Type B pancreatic cell (in vitro differentiated cells): Measurements from ENCODE around the gene TK2. TPM values are rescaled to one million over a fixed set of nuclear protein-coding genes. Genes with fewer than 3 reads are reported as not detected.

Source experiments
- DNase-seq: peaks from one replicate; pipeline ENCODE4 v3.0.0; 2021; ENCODE audit warnings: mixed read lengths; ENCODE audit not compliant: unreplicated experiment; ENCODE audit errors: extremely low spot score
- H3K27ac Mint-ChIP-seq: 2 replicates; pipeline ENCODE4 v1.8.0; 2021; ENCODE audit warnings: mild to moderate bottlenecking, mixed read lengths
- H3K27me3 Mint-ChIP-seq: 2 replicates; pipeline ENCODE4 v1.8.0; 2021; ENCODE audit warnings: mixed read lengths
- H3K36me3 Mint-ChIP-seq: 2 replicates; pipeline ENCODE4 v1.8.0; 2021; ENCODE audit warnings: mixed read lengths
- H3K4me1 Mint-ChIP-seq: one replicate; pipeline ENCODE4 v1.8.0; 2021; ENCODE audit warnings: mixed read lengths; ENCODE audit not compliant: unreplicated experiment
- H3K4me3 Mint-ChIP-seq: 2 replicates; pipeline ENCODE4 v1.8.0; 2021; ENCODE audit warnings: mild to moderate bottlenecking, mixed read lengths
- H3K9me3 Mint-ChIP-seq: 2 replicates; pipeline ENCODE4 v1.8.0; 2021; ENCODE audit warnings: mixed read lengths
- total RNA-seq: library from RNA; stranded (reverse); gene quantifications from 2 replicates; pipeline ENCODE4 v1.2.1, GENCODE V29; 2021; ENCODE audit warnings: low replicate concordance
- TF ChIP-seq, protein P1 (sequence below): fragments of 200-600 bp; sonication (generic); conservative IDR thresholded peaks from 2 replicates; pipeline ENCODE4 v1.5.0; 2021; ENCODE audit warnings: antibody characterized with exemption, mild to moderate bottlenecking

Gene TK2
- total RNA-seq, 1 donor from 2014 or later: 18.4 TPM

- Mint-ChIP-seq H3K4me3 (no peak overlapping the region), H3K27ac (no peak overlapping the region), H3K27me3 (no peaks in the 10 kb centered on the region), H3K36me3 (no peaks in the 10 kb centered on the region), H3K4me1 (no peaks in the 10 kb centered on the region), H3K9me3 (no peaks in the 10 kb centered on the region)
- DNase-seq: no peak
- TF ChIP-seq, protein P1, sequence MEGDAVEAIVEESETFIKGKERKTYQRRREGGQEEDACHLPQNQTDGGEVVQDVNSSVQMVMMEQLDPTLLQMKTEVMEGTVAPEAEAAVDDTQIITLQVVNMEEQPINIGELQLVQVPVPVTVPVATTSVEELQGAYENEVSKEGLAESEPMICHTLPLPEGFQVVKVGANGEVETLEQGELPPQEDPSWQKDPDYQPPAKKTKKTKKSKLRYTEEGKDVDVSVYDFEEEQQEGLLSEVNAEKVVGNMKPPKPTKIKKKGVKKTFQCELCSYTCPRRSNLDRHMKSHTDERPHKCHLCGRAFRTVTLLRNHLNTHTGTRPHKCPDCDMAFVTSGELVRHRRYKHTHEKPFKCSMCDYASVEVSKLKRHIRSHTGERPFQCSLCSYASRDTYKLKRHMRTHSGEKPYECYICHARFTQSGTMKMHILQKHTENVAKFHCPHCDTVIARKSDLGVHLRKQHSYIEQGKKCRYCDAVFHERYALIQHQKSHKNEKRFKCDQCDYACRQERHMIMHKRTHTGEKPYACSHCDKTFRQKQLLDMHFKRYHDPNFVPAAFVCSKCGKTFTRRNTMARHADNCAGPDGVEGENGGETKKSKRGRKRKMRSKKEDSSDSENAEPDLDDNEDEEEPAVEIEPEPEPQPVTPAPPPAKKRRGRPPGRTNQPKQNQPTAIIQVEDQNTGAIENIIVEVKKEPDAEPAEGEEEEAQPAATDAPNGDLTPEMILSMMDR: no peak
These were observed 26.0 kb downstream of the TK2 start for GRCh38 chr16:66523861-66524354.

GRCh38 chr16:66522816-66523590 is 26.9 kb downstream of the TK2 start:
- DNase-seq: no peak
- Mint-ChIP-seq H3K27me3 (no peaks in the 10 kb centered on the region), H3K4me1 (no peaks in the 10 kb centered on the region)

GRCh38 chr16:66521951-66522771 is 27.8 kb downstream of the TK2 start:
- Mint-ChIP-seq H3K9me3 (no peaks in the 10 kb centered on the region), H3K27ac (peak overlapping the region; percentile 26), H3K4me1 (peaks cover 8% of the 10 kb centered on the region), H3K4me3 (no peak overlapping the region), H3K27me3 (no peaks in the 10 kb centered on the region), H3K36me3 (no peaks in the 10 kb centered on the region)
- DNase-seq: no peak
- TF ChIP-seq, protein P1: no peak

More at GRCh38 chr16:66522816-66523590, 26.9 kb downstream of the TK2 start:
- TF ChIP-seq, protein P1: no peak
- Mint-ChIP-seq H3K36me3 (no peaks in the 10 kb centered on the region), H3K9me3 (no peaks in the 10 kb centered on the region), H3K27ac (no peak overlapping the region), H3K4me3 (no peak overlapping the region)

DNA sequence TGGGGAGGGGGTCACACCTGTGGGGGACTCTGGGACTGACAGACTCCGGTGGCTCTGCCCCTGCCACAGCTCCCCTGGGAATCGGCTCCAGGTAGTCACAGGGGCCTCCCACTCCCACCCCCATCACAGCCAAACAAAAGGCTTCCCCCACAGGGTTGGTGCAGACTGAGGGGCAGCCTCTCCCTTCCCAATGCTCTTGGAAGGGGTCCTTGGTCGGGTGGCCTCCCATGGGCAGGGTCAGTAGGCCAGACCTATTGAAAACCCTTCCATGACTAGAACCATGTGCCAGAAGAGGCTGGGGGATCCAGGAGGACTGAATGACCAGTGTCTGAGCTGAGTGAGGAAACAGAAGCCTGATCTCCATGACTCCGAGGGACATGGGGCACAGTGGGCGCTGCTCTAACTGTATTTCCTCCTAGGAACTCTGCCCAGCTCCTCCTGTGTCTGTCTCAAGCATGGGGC is 28.6 kb downstream of the TK2 start:
- H3K4me3 Mint-ChIP-seq: no peak overlapping the region
- peaks cover 16% of the 10 kb centered on the region for H3K4me1 Mint-ChIP-seq
- H3K9me3 Mint-ChIP-seq: no peaks in the 10 kb centered on the region
- H3K36me3 Mint-ChIP-seq: peaks cover 5% of the 10 kb centered on the region
- H3K27me3 Mint-ChIP-seq: no peaks in the 10 kb centered on the region
- H3K27ac Mint-ChIP-seq: no peak overlapping the region
- DNase-seq: no peak
- TF ChIP-seq, protein P1: no peak

GRCh38 chr16:66520406-66521170 is 29.3 kb downstream of the TK2 start:
- H3K4me1 Mint-ChIP-seq: peaks cover 18% of the 10 kb centered on the region
- peaks cover 7% of the 10 kb centered on the region for H3K36me3 Mint-ChIP-seq
- no peak for DNase-seq

More at GRCh38 chr16:66520406-66521170, 29.3 kb downstream of the TK2 start:
- TF ChIP-seq, protein P1: no peak
- H3K27ac Mint-ChIP-seq: no peak overlapping the region
- no peaks in the 10 kb centered on the region for H3K27me3 Mint-ChIP-seq
- no peaks in the 10 kb centered on the region for H3K9me3 Mint-ChIP-seq
- no peak overlapping the region for H3K4me3 Mint-ChIP-seq
